Neural progenitor cell (in vitro differentiated cells): ENCODE data around the gene JMJD7. TPM values are rescaled to one million over a fixed set of nuclear protein-coding genes. Genes with fewer than 3 reads are reported as not detected.

ENCODE experiments used
- DNase-seq: peaks from one replicate; pipeline ENCODE4 v3.0.0-alpha.2; 2016; ENCODE audit warnings: low spot score
- H2AFZ ChIP-seq: fragments of 200-600 bp; sonication (generic); replicated peaks from 2 replicates; pipeline ENCODE4 v1.6.1; 2016; ENCODE audit warnings: antibody characterized with exemption
- H3F3A ChIP-seq: fragments of 200-600 bp; sonication (generic); 2 replicates; pipeline ENCODE4 v1.6.1; 2016; ENCODE audit warnings: antibody characterized with exemption, low read depth
- H3K27ac ChIP-seq: fragments of 200-600 bp; sonication (generic); 2 replicates; pipeline ENCODE4 v1.5.1; 2016; ENCODE audit warnings: mild to moderate bottlenecking
- H3K27me3 ChIP-seq: fragments of 200-600 bp; sonication (generic); 2 replicates; pipeline ENCODE4 v1.6.1; 2016; ENCODE audit warnings: mild to moderate bottlenecking, moderate library complexity
- H3K36me3 ChIP-seq: fragments of 200-600 bp; sonication (generic); 2 replicates; pipeline ENCODE4 v1.5.1; 2016
- H3K4me1 ChIP-seq: fragments of 200-600 bp; sonication (generic); 2 replicates; pipeline ENCODE4 v1.6.1; 2016; ENCODE audit warnings: mixed run types
- H3K4me2 ChIP-seq: fragments of 200-600 bp; sonication (generic); 2 replicates; pipeline ENCODE4 v1.6.1; 2016
- H3K4me3 ChIP-seq: fragments of 200-600 bp; sonication (generic); 2 replicates; pipeline ENCODE4 v1.5.1; 2016
- H3K79me2 ChIP-seq: fragments of 200-600 bp; sonication (generic); 2 replicates; pipeline ENCODE4 v1.6.1; 2016; ENCODE audit warnings: low read depth
- H3K9ac ChIP-seq: fragments of 200-600 bp; sonication (generic); 2 replicates; pipeline ENCODE4 v1.6.1; 2016
- H3K9me3 ChIP-seq: fragments of 200-600 bp; sonication (generic); 2 replicates; pipeline ENCODE4 v1.5.1; 2016; ENCODE audit warnings: low read depth
- H4K20me1 ChIP-seq: fragments of 200-600 bp; sonication (generic); 2 replicates; pipeline ENCODE4 v1.6.1; 2016; ENCODE audit warnings: low read depth
- H3K27ac Mint-ChIP-seq: 3 replicates; pipeline ENCODE4 v1.8.0; 2021; ENCODE audit warnings: mixed read lengths
- H3K27me3 Mint-ChIP-seq: 2 replicates; pipeline ENCODE4 v1.8.0; 2022; ENCODE audit warnings: low read depth, mild to moderate bottlenecking, inconsistent platforms, moderate library complexity, mixed read lengths; ENCODE audit not compliant: insufficient read depth
- H3K36me3 Mint-ChIP-seq: 3 replicates; pipeline ENCODE4 v1.8.0; 2021; ENCODE audit warnings: mixed read lengths
- H3K4me1 Mint-ChIP-seq: 3 replicates; pipeline ENCODE4 v1.8.0; 2021; ENCODE audit warnings: mixed read lengths
- H3K4me3 Mint-ChIP-seq: 3 replicates; pipeline ENCODE4 v1.8.0; 2021; ENCODE audit warnings: mild to moderate bottlenecking, moderate library complexity, mixed read lengths
- H3K9me3 Mint-ChIP-seq: 3 replicates; pipeline ENCODE4 v1.8.0; 2020; ENCODE audit warnings: mixed read lengths
- CTCF ChIP-seq: fragments of 200-600 bp; sonication (generic); IDR thresholded peaks from 2 replicates; pipeline ENCODE4 v1.5.1; 2017; ENCODE audit warnings: antibody characterized with exemption, mild to moderate bottlenecking
- EZH2 ChIP-seq: fragments of 200-600 bp; sonication (generic); IDR thresholded peaks from 2 replicates; pipeline ENCODE4 v1.6.1; 2017; ENCODE audit warnings: antibody characterized with exemption, mild to moderate bottlenecking, moderate library complexity
- EZH2phosphoT487 ChIP-seq: fragments of 200-600 bp; sonication (generic); IDR thresholded peaks from 2 replicates; pipeline ENCODE4 v1.6.1; 2017; ENCODE audit warnings: antibody characterized with exemption
- total RNA-seq: library from RNA; depleted of rRNA; stranded (reverse); fragments of >200 nt; gene quantifications from 2 replicates; pipeline ENCODE4 v1.2.3, GENCODE V29; 2015; ENCODE audit warnings: low replicate concordance

The JMJD7 gene
- total RNA-seq, 1 donor from 2014 or later = 13.4 TPM

GRCh38 chr15:41805711-41806110, 22.2 kb upstream of the JMJD7 start:
- no peak for DNase-seq
- Histone ChIP-seq H3K27ac (no peak overlapping the region), H3K9ac (no peak overlapping the region), H3K9me3 (no peaks in the 10 kb centered on the region), H2AFZ (no peak overlapping the region), H3K27me3 (no peaks in the 10 kb centered on the region), H3K4me2 (no peak overlapping the region), H4K20me1 (no peaks in the 10 kb centered on the region), H3K4me3 (no peak overlapping the region), H3K4me1 (no peaks in the 10 kb centered on the region), H3F3A (no peaks in the 10 kb centered on the region), H3K36me3 (no peaks in the 10 kb centered on the region), H3K79me2 (no peaks in the 10 kb centered on the region)
- Mint-ChIP-seq H3K4me1 (peaks cover 8% of the 10 kb centered on the region), H3K36me3 (peaks cover 9% of the 10 kb centered on the region), H3K27ac (no peak overlapping the region), H3K4me3 (no peak overlapping the region), H3K27me3 (peaks cover 3% of the 10 kb centered on the region), H3K9me3 (no peaks in the 10 kb centered on the region)
- no peak for TF ChIP-seq EZH2phosphoT487
- no peak for TF ChIP-seq CTCF
- no peak for TF ChIP-seq EZH2

- Histone ChIP-seq H4K20me1 (no peaks in the 10 kb centered on the region), H3K79me2 (no peaks in the 10 kb centered on the region), H2AFZ (no peak overlapping the region), H3K4me1 (no peaks in the 10 kb centered on the region), H3K27me3 (no peaks in the 10 kb centered on the region), H3K9ac (no peak overlapping the region), H3F3A (no peaks in the 10 kb centered on the region), H3K36me3 (no peaks in the 10 kb centered on the region), H3K4me2 (no peak overlapping the region), H3K27ac (no peak overlapping the region), H3K4me3 (no peak overlapping the region), H3K9me3 (no peaks in the 10 kb centered on the region)
- Mint-ChIP-seq H3K9me3 (no peaks in the 10 kb centered on the region), H3K27ac (no peak overlapping the region), H3K4me1 (peaks cover 8% of the 10 kb centered on the region), H3K36me3 (peaks cover 3% of the 10 kb centered on the region), H3K27me3 (peaks cover 3% of the 10 kb centered on the region), H3K4me3 (no peak overlapping the region)
- TF ChIP-seq CTCF (peak; percentile 37), EZH2phosphoT487 (no peak), EZH2 (no peak)
- DNase-seq = peak; percentile 50
Measured at GRCh38 chr15:41806291-41807181, 21.4 kb upstream of the JMJD7 start.

- TF ChIP-seq EZH2 (no peak), CTCF (no peak), EZH2phosphoT487 (no peak)
- H3K27ac Mint-ChIP-seq = no peak overlapping the region
Measured at GRCh38 chr15:41809121-41809520, 18.8 kb upstream of the JMJD7 start.

More at GRCh38 chr15:41809121-41809520, 18.8 kb upstream of the JMJD7 start:
- H3K27ac ChIP-seq = no peak overlapping the region
- H3K4me1 ChIP-seq = no peaks in the 10 kb centered on the region
- no peaks in the 10 kb centered on the region for H3K36me3 ChIP-seq
- H3K79me2 ChIP-seq = no peaks in the 10 kb centered on the region
- Mint-ChIP-seq H3K27me3 (no peaks in the 10 kb centered on the region), H3K36me3 (peaks cover 4% of the 10 kb centered on the region), H3K4me3 (no peak overlapping the region), H3K4me1 (peaks cover 12% of the 10 kb centered on the region), H3K9me3 (no peaks in the 10 kb centered on the region)
- no peaks in the 10 kb centered on the region for H4K20me1 ChIP-seq
- no peaks in the 10 kb centered on the region for H3K27me3 ChIP-seq
- no peak overlapping the region for H2AFZ ChIP-seq
- no peaks in the 10 kb centered on the region for H3F3A ChIP-seq
- no peak overlapping the region for H3K9ac ChIP-seq
- no peak for DNase-seq
- H3K4me3 ChIP-seq = no peak overlapping the region
- H3K9me3 ChIP-seq = no peaks in the 10 kb centered on the region
- H3K4me2 ChIP-seq = no peak overlapping the region
